HG02938 (cell line): Measurements from ENCODE around the gene SLC8A2.

ENCODE experiments used
- ATAC-seq: cut with Tn5 transposase; IDR thresholded peaks from one replicate; pipeline ENCODE4 v1.9.1; 2021; ENCODE audit warnings: mild to moderate bottlenecking, moderate library complexity; ENCODE audit not compliant: unreplicated experiment

SLC8A2 gene

GRCh38 chr19:47471733-47472457 lies at the start of gene SLC8A2:
Gene SLC8A2, minus strand, starts transcription at chr19:47471893. Its CDS starts 5,490 bp downstream, at chr19:47466403.
- no peak for ATAC-seq

- ATAC-seq = no peak
These were observed 49.1 kb upstream of the SLC8A2 start for GRCh38 chr19:47520839-47521238.

GRCh38 chr19:47520343-47520806 lies 48.7 kb upstream of the SLC8A2 start:
- no peak for ATAC-seq

GRCh38 chr19:47518854-47519253 lies 47.2 kb upstream of the SLC8A2 start:
- ATAC-seq = no peak

- no peak for ATAC-seq
These were observed 46.4 kb upstream of the SLC8A2 start for GRCh38 chr19:47518139-47518538.

GRCh38 chr19:47514869-47515588 lies 43.3 kb upstream of the SLC8A2 start, which contains the start of gene NAPA:
Gene NAPA, minus strand, starts transcription at chr19:47515063. Its CDS starts 123 bp downstream, at chr19:47514940.
- peak; percentile 81 for ATAC-seq

- no peak for ATAC-seq
These were observed 42.6 kb upstream of the SLC8A2 start for GRCh38 chr19:47514151-47514868.

GRCh38 chr19:47512948-47513319 lies 41.2 kb upstream of the SLC8A2 start:
- ATAC-seq = no peak

GRCh38 chr19:47512183-47512947 lies 40.7 kb upstream of the SLC8A2 start:
- ATAC-seq = no peak

- no peak for ATAC-seq
These were observed 40.0 kb upstream of the SLC8A2 start for GRCh38 chr19:47511681-47512080.

- ATAC-seq = no peak
These were observed 39.4 kb upstream of the SLC8A2 start for GRCh38 chr19:47511128-47511517.

GRCh38 chr19:47510516-47511127 lies 38.9 kb upstream of the SLC8A2 start:
- ATAC-seq = no peak

- no peak for ATAC-seq
These were observed 38.3 kb upstream of the SLC8A2 start for GRCh38 chr19:47509973-47510372.

- ATAC-seq = no peak
These were observed 37.6 kb upstream of the SLC8A2 start for GRCh38 chr19:47509170-47509847.

- ATAC-seq = no peak
These were observed 37.0 kb upstream of the SLC8A2 start for GRCh38 chr19:47508721-47509120.

- ATAC-seq = no peak
These were observed 36.3 kb upstream of the SLC8A2 start for GRCh38 chr19:47507924-47508553.

- no peak for ATAC-seq
These were observed 35.3 kb upstream of the SLC8A2 start for GRCh38 chr19:47507012-47507411.

GRCh38 chr19:47506459-47506858 lies 34.8 kb upstream of the SLC8A2 start:
- ATAC-seq = no peak

GRCh38 chr19:47505506-47505905 lies 33.8 kb upstream of the SLC8A2 start:
- no peak for ATAC-seq

- no peak for ATAC-seq
These were observed 32.1 kb upstream of the SLC8A2 start for GRCh38 chr19:47503826-47504150.
